GM18868 (cell line): ENCODE measurements around the gene MYO9A.

Experiments used
- ATAC-seq: cut with Tn5 transposase; IDR thresholded peaks from one replicate; pipeline ENCODE4 v1.9.1; 2021; ENCODE audit warnings: mild to moderate bottlenecking, moderate library complexity; ENCODE audit not compliant: unreplicated experiment

The MYO9A gene, protein sequence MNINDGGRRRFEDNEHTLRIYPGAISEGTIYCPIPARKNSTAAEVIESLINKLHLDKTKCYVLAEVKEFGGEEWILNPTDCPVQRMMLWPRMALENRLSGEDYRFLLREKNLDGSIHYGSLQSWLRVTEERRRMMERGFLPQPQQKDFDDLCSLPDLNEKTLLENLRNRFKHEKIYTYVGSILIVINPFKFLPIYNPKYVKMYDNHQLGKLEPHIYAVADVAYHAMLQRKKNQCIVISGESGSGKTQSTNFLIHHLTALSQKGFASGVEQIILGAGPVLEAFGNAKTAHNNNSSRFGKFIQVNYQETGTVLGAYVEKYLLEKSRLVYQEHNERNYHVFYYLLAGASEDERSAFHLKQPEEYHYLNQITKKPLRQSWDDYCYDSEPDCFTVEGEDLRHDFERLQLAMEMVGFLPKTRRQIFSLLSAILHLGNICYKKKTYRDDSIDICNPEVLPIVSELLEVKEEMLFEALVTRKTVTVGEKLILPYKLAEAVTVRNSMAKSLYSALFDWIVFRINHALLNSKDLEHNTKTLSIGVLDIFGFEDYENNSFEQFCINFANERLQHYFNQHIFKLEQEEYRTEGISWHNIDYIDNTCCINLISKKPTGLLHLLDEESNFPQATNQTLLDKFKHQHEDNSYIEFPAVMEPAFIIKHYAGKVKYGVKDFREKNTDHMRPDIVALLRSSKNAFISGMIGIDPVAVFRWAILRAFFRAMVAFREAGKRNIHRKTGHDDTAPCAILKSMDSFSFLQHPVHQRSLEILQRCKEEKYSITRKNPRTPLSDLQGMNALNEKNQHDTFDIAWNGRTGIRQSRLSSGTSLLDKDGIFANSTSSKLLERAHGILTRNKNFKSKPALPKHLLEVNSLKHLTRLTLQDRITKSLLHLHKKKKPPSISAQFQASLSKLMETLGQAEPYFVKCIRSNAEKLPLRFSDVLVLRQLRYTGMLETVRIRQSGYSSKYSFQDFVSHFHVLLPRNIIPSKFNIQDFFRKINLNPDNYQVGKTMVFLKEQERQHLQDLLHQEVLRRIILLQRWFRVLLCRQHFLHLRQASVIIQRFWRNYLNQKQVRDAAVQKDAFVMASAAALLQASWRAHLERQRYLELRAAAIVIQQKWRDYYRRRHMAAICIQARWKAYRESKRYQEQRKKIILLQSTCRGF (N-terminal part only)

DNA sequence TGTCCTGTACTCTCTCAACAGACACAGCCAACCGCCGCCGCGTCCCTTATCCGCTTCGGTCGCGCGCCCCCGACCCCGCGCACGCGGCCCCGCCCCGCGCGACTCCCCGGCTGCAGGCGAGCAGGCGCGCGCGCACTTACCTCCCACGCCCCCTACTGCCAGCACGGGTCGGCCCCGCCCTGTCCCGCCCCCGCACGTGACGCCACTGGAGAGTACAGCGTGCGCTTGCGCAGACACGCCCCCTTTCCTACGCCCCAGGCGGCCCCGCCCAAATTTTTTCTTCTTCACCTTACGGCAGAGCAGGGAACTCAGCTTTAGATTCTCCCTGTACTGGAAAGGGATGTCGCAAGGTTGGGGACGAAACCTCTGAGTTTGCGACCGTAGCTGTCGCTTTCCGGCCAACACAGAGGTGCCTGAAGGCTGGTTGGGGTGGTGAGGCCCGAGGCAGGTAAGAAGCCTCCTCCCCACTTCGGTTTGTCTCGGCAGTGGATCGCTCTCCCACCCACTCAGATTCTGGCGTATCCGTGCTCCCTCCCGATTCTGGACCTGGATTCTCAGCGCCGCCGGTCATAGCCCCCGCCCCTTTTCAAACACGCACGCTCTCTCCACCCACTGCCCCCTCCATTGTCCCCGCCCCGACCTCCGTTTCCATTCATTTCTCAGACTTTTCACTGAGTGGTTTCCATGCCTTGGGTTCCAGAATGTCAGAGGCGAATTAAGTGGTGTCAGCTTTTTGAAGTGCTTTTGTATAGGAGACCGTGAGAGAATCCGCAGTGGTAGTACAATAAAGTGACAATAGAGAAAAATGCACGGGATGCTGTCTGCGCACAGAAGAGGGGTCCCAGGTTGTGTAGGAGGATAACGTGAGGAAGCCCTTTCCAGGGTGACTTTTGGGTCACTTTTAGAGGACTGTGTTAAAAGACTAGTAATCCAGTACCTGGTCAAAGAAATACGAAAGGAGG, at the start of gene MYO9A, which contains the start of gene SENP8:
TSS of gene MYO9A (minus strand) at position 134 of the 962 bp plus-strand sequence. CDS start 71,587 bp downstream, outside the sequence.
TSS of gene SENP8 (plus strand) at position 387 of the 962 bp plus-strand sequence. CDS start 21,221 bp downstream, outside the sequence.
- peak; percentile 55 for ATAC-seq

DNA sequence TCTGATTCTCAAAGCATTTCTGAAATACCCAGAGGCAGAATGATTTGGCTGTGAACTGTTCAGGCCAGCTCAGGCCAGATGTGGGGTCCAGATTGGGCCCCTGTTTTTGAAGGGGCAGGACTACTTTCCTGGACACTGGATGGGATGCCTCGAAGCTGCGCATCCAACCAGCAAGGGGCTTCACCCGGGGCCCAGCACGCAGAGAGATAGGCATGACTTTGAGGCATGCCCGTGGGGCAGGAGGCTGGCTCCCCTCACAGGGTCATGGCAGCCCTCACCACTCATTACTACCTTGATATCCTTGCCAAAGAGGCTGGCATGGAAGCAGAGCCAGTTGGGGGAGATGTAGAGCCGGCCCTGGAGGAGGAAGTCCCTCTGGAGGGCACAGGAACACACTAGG, 49.5 kb upstream of the MYO9A start:
- no peak for ATAC-seq

DNA sequence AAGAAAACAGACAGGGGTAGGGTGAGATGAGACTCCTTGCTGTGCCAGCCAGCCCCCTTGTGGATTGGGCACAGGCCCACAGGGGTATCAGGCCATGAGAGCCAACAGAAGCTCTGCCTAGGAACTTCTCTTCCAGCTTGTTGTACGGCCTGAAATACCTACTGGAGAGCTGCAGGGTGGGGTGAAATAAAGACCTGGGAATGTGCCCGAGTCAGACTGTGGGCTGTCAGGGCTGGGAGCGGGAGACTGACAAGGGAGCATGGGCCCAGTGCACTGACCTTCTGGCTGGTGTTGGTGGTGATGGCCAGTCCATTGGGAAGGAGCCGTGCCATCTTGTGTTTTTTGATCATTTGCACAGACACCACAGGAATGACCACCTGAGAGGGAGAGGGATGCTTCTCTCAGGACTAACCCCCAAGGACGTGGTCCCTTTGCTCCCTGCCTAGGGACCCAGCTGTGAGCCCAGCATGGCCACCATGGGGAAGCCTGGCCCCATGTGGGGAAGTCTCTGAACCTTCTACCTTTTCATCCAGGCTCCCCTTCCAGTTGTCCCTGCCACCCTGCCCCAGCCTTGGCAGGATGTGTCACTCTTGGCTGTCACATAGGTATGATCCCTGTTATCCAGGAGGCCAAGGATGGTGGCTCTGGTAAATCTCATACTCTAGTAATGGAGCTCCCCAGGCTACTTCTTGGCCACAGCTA, 48.9 kb upstream of the MYO9A start:
- no peak for ATAC-seq

DNA sequence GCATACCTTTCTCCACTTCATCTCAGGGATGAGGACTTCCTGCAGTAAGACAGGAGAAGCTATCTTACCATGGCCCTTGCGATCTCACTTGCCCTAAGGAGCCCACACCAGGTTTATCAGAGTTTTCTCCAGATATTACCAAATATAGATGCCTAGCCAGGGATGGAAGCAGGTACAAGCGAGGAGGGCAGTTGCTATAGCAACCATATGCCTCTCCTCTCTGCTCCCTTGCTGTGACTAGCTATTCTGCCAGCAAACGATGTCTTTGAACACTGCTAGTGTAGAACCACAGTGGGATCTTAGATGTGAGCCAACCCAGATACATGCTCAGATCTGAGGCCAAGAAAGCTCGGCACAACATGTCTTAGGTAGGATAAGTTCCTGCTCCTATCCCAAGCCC, 45.8 kb upstream of the MYO9A start:
- no peak for ATAC-seq

DNA sequence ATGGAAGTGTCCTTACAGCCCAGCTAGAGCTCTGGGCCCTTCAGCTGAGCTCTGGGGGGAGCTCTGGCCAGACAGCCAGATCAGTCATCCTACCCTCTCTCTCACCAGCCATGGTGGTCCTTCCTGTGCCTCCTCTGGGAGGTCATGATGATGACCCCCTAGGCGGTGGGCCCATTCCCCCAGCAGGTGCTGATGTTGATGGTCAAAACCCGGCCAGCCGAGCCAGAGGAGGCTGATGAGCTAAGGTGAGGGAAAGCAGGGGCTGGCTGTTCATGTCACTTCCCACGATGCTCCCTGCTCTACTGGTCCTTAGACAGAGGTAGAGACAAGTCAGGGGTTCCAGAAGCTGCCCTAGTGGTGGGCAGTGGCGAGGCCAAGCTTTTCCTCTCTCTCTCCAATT, 44.6 kb upstream of the MYO9A start:
- ATAC-seq: no peak

GRCh38 chr15:72161361-72162132, 43.6 kb upstream of the MYO9A start:
- ATAC-seq: no peak

GRCh38 chr15:72160696-72161245, 42.8 kb upstream of the MYO9A start:
- ATAC-seq: no peak

DNA sequence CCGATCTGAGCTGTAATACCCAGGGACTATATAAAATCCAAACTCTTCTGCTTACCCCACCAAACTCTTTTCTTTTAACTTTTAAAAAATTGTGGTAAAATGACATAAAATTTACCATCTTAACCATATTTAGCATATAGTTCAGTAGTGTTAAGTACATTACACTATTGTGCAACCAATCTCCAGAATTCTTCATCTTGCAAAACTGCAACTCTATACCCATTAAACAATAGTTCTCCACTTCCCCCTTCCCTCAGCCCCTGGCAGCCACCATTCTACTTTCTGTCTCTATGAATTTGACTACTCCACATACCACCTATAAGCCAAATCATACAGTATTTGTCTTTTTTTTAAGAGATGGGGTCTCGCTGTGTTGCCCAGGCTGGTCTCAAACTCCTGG, 39.0 kb upstream of the MYO9A start:
- no peak for ATAC-seq

DNA sequence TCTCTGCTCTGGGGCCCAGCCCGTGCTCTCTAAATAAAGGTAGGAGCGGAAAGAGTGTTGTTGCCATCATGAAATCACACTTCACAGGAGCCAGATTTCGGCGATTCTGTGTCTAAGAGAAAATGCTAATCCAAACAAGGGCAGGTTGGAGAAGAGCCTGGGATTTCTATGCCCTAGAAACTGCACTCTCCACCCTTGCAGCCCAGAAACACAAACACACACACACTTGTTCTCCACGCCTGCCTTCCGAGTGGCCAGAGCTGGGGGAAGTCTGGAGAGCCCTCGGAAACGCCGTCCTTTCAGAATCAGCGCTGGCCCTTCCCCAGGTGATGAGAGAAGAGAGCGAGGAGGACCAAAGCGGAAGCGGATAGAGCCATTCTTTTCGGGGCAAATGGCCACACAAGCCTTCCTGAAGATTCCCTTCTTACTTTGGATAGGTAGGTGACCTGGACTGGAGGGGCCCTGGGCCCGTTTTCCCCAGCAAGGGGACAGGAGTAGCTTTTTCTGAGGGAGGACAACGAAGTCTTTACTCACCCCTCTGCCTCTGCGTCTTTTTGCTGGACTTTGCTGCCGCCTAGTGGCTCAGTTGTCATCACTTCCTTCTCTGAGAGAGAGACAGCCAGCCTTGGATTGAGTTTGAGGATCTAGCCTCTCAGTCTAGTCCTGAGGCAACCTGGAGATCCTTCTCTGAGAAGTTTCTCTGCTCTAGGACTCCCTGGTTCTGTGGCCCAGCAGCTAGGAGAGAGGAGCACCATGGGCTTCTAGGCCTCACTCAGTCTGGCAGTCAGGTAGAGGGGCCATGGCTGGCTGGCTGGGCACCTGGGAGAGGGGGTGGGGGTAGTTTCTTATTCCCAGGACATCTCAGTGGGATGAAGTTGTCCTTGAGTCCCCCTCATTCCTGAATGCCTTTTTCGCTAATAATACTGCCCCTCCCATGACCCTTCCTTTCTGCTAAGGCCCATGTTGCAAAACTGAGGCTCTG, 38.0 kb upstream of the MYO9A start:
- peak; percentile 50 for ATAC-seq

DNA sequence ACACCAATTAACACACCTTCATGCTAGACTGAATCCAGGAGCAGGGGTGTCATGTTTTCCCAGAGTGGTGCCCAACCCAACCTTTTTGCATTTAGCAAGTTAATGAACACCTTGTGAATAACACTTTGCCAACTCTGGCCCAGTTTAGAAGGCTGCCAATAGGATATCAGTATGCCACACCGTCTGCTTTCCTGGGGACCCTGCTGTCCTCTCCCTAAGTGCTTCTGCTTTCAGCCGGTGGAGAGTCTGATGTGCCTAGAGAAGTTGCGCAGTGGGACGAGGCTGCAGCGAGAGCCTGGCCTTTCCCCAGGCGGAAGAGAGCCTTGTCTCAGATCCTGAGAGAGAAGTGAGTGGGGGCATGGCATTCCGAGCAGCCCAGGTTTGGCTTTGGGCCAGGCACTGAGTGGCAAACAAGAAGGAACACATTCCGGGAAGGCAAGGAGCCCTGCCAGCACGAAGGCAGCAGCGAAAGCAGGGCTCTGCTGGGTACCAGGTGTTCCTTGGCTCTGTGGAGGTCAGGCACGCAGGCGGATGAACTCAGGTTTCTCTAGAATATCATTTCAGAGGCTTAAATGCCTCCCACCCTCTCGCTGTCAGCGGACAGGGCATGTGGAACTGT, 37.2 kb upstream of the MYO9A start:
- ATAC-seq: no peak

- ATAC-seq: no peak
Observed at GRCh38 chr15:72154316-72154715, 36.4 kb upstream of the MYO9A start.

DNA sequence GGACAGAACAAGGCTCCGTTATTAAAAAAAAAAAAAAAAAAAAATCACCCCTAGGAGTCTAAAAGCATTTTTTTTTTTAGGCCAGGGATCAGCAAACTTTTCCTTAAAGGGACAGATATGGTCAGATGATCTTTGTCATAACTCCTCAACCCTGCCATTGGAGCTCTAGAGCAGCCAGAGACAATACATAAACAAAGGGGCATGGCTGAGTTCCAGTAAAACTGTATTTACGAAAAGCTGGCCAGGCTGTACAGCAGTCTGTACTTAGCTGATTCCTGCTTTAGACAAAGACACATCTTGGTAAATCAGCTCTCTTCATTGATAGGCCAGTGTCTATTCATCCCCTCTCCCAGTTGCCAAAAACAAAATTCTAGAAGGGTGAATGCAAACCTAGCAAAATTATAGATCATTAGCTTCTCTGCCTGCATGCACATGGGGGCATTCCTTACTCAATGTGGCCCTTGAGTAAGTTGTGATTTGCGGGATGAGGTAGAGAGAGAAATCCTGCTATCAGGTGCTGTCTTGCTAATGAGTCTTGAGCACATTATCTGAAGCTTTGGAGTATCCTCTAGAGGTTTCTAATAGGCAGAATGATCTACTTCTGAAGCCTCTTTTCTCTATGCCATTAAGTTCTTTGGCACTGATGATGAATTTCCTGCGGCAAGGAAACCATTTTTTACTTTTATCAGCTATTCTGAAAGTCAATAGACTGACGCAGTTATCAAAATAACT, 35.5 kb upstream of the MYO9A start:
- no peak for ATAC-seq

- ATAC-seq: no peak
Observed at GRCh38 chr15:72147418-72147817, 29.5 kb upstream of the MYO9A start.

DNA sequence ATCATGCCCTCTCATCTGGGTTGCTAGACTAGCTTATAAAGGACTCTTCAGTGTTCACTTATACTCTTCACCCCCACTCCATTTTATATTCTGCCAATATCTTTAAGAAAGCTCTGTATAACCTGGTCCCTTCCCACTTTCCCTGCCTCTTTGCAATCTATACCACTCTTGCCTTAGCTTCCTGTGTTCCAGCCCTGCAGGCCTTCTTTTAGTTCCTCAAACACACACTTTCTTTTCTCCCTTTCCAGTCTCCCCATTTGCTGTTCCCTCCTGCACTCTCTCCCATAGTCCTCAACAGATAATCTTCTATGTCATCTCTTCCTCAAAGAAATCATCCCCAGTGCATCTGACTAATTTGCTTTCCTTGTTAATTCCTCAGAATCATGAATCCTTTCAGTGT, 29.0 kb upstream of the MYO9A start:
- no peak for ATAC-seq

GRCh38 chr15:72146221-72146620, 28.3 kb upstream of the MYO9A start:
- ATAC-seq: no peak
